SH-SY5Y (cell line): Measurements from ENCODE around the gene ATG2A.

ENCODE experiments used
- GATA2 ChIP-seq: IDR thresholded peaks from 2 replicates; pipeline ENCODE4 v1.6.1; 2011; ENCODE audit warnings: mild to moderate bottlenecking, low read depth, low read length
- GATA3 ChIP-seq: IDR thresholded peaks from 2 replicates; pipeline ENCODE4 v1.6.1; 2011; ENCODE audit warnings: low read depth, mild to moderate bottlenecking, low read length, moderate library complexity

DNA sequence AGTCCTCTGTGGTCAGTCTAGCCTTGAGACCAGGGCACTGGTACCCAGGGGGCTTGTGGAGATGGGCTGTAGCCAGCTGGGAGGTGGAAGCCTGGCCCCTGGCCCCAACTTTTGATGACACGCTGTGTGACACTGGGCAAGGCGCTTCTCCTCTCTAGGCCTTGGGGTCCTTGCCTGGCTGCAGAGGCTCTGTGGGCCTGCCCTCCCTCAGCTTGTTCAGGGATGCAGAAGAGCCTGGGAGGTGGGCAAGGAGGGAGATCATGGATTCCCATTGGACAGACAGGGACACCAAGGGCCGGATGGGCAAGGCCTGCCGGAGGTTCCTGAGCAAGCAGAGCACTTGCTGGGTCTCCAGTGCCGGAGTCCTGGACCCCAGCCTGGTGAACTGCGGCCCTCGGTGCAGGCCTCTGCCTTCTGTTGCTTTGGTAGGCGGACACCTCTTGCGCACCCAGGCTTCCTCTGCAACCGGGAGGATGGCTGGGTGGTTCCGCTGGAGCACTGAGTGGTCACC, 6.2 kb upstream of the ATG2A start:
- TF ChIP-seq GATA3 (no peak), GATA2 (no peak)
